B cell (primary cell): ENCODE results near the gene GDF9. TPM values are rescaled to one million over a fixed set of nuclear protein-coding genes. Genes with fewer than 3 reads are reported as not detected.

Experiments used
- ATAC-seq: fragments of 200-7000 bp; cut with Tn5 transposase; one replicate; pipeline ENCODE4 v1.10.0; 2021; ENCODE audit warnings: low read depth, mild to moderate bottlenecking, moderate number of reproducible peaks, moderate library complexity
- CTCF ChIA-PET: fragments of 350-600 bp; sonication (Branson Sonifier 250); formaldehyde crosslinking; loops from one replicate; lab custom pipeline; 2021; ENCODE audit warnings: antibody characterized with exemption, inconsistent platforms; lab: Charles Lee
- POLR2A ChIA-PET: fragments of 350-600 bp; sonication (Branson Sonifier 250); formaldehyde crosslinking; loops from one replicate; lab custom pipeline; 2021; ENCODE audit warnings: antibody characterized with exemption; lab: Charles Lee
- DNase-seq: peaks from one replicate; pipeline ENCODE4 v3.0.0; 2013
- H2AFZ ChIP-seq: 2 replicates; pipeline ENCODE4 v1.6.1; 2012; ENCODE audit warnings: mild to moderate bottlenecking, low read depth, low read length; ENCODE audit not compliant: insufficient read depth, poor library complexity, severe bottlenecking
- H3K27ac ChIP-seq, 2 donors: 1 replicate in 1 of 2; 2 replicates in 1 of 2; pipeline ENCODE4 v1.5.1; 2012 to 2013; ENCODE audit warnings: low read length in 2 of 2, mild to moderate bottlenecking in 2 of 2, moderate library complexity in 1 of 2
- H3K27me3 ChIP-seq, 4 experiments: fragments of 200-600 bp in 1 of 4; sonication (generic) in 1 of 4; replicated peaks in 1 of 4; 1 replicate in 2 of 4; 2 replicates in 2 of 4; pipeline versions ENCODE4 v1.6.1 to v1.7.0; 2013 to 2016; ENCODE audit warnings: low read length in 3 of 4, mild to moderate bottlenecking in 2 of 4, mixed read lengths in 1 of 4, moderate library complexity in 1 of 4; ENCODE audit not compliant: insufficient read depth in 4 of 4, control insufficient read depth in 3 of 4; ENCODE audit errors: control extremely low read depth in 1 of 4
- H3K36me3 ChIP-seq, 2 experiments: replicated peaks in 1 of 2; 1 replicate in 1 of 2; 2 replicates in 1 of 2; pipeline versions ENCODE4 v1.6.1 to v1.7.1; 2013; ENCODE audit warnings: low read length in 1 of 2; ENCODE audit not compliant: insufficient read depth in 2 of 2, control insufficient read depth in 1 of 2; ENCODE audit errors: control extremely low read depth in 1 of 2, extremely low read depth in 1 of 2
- H3K4me1 ChIP-seq, 2 donors: fragments of 200-600 bp in 1 of 2; sonication (generic) in 1 of 2; 1 replicate in 1 of 2; 2 replicates in 1 of 2; pipeline versions ENCODE4 v1.5.1 to v1.6.1; 2013 to 2017; ENCODE audit warnings: low read length in 2 of 2; ENCODE audit not compliant: control insufficient read depth in 2 of 2, insufficient read depth in 2 of 2
- H3K4me2 ChIP-seq: replicated peaks from 2 replicates; pipeline ENCODE3; 2012; ENCODE audit warnings: mild to moderate bottlenecking, low read depth, low read length; ENCODE audit not compliant: poor library complexity, severe bottlenecking
- H3K4me3 ChIP-seq, 5 experiments: fragments of 200-600 bp in 1 of 5; sonication (generic) in 1 of 5; 1 replicate in 3 of 5; 2 replicates in 2 of 5; pipeline versions ENCODE4 v1.5.1 to v1.7.0; 2011 to 2016; ENCODE audit warnings: low read length in 4 of 5, mild to moderate bottlenecking in 4 of 5, low read depth in 2 of 5, control low read depth in 1 of 5, moderate library complexity in 1 of 5; ENCODE audit not compliant: insufficient read depth in 1 of 5; ENCODE audit errors: control extremely low read depth in 1 of 5, extremely low read depth in 1 of 5
- H3K79me2 ChIP-seq: fragments of 200-600 bp; sonication (generic); one replicate; pipeline ENCODE4 v1.6.0; 2016; ENCODE audit warnings: low read length; ENCODE audit not compliant: control insufficient read depth, insufficient read depth
- H3K9ac ChIP-seq: fragments of 200-600 bp; sonication (generic); 2 replicates; pipeline ENCODE4 v1.6.1; 2017; ENCODE audit warnings: mild to moderate bottlenecking, low read length, moderate library complexity
- H3K9me3 ChIP-seq, 3 donors: one replicate each; pipeline versions ENCODE4 v1.6.1 to v1.7.1; 2013; ENCODE audit warnings: low read length in 2 of 3; ENCODE audit not compliant: control insufficient read depth in 2 of 3, insufficient read depth in 1 of 3; ENCODE audit errors: control extremely low read depth in 1 of 3
- H4K20me1 ChIP-seq: 2 replicates; pipeline ENCODE4 v1.6.0; 2012; ENCODE audit warnings: mild to moderate bottlenecking, low read length; ENCODE audit not compliant: insufficient read depth, control insufficient read depth, poor library complexity, severe bottlenecking
- H3K27ac Mint-ChIP-seq: one replicate; pipeline ENCODE4 v1.8.0; 2021; ENCODE audit warnings: mixed read lengths
- H3K27me3 Mint-ChIP-seq: one replicate; pipeline ENCODE4 v1.8.0; 2021; ENCODE audit warnings: mixed read lengths
- H3K4me1 Mint-ChIP-seq: one replicate; pipeline ENCODE4 v1.8.0; 2021; ENCODE audit warnings: mixed read lengths
- H3K4me3 Mint-ChIP-seq: one replicate; pipeline ENCODE4 v1.8.0; 2021; ENCODE audit warnings: mixed read lengths
- H3K9me3 Mint-ChIP-seq: one replicate; pipeline ENCODE4 v1.8.0; 2022; ENCODE audit warnings: mixed read lengths; ENCODE audit not compliant: insufficient read depth
- CTCF ChIP-seq: fragments of 200-600 bp; IDR thresholded peaks from one replicate; pipeline ENCODE4 v1.8.0; 2022; ENCODE audit warnings: antibody characterized with exemption, mild to moderate bottlenecking
- EZH2 ChIP-seq: IDR thresholded peaks from 2 replicates; pipeline ENCODE4 v1.6.1; 2012; ENCODE audit warnings: borderline replicate concordance, low read depth, mild to moderate bottlenecking, moderate library complexity, low read length; ENCODE audit not compliant: insufficient read depth, poor library complexity, severe bottlenecking
- WGBS: methylation state at CpG from one replicate; pipeline ENCODE4 v1.1.5; 2013; ENCODE audit warnings: missing lambda C conversion rate; ENCODE audit not compliant: insufficient coverage; 5-methylcytosine and 5-hydroxymethylcytosine counted together
- intact Hi-C: fragments of 100-400 bp; cut with micrococcal nuclease; formaldehyde crosslinking; loops from one replicate; pipeline ENCODE4 v1.10.0; 2022
- polyA plus RNA-seq: library from polyadenylated mRNA; depleted of rRNA; stranded (reverse); fragments of >200 nt; gene quantifications from 2 replicates; pipeline ENCODE4 v1.2.3, GENCODE V29; 2012
- total RNA-seq, 2 donors: library from RNA; stranded (reverse); fragments of 120-200 nt in 1 of 2; gene quantifications; 1 replicate in 1 of 2; 2 replicates in 1 of 2; pipeline versions ENCODE4 v1.2.3 to v1.2.4, GENCODE V29; 2013 to 2022

Gene GDF9
- total and polyA plus RNA-seq, 2 donors (not counting 1 experiment from before 2014, with no cell fraction given): 0.67 to 0.88 TPM

GRCh38 chr5:132838516-132839282, 27.6 kb downstream of the GDF9 start:
- Mint-ChIP-seq H3K9me3 (no peaks in the 10 kb centered on the region), H3K4me3 (no peak overlapping the region), H3K27ac (no peak overlapping the region), H3K4me1 (peaks cover 2% of the 10 kb centered on the region), H3K27me3 (no peaks in the 10 kb centered on the region)
- intact Hi-C loops: no loop called here
- H3K4me2 ChIP-seq: no peak overlapping the region
- no peaks in the 10 kb centered on the region for H3K36me3 ChIP-seq
- H3K27me3 ChIP-seq: no peaks in the 10 kb centered on the region
- no peak overlapping the region for H3K27ac ChIP-seq
- DNase-seq (no peak), ATAC-seq (no peak)
- 92% methylated on average over 1 of the region's 3 CpGs for WGBS
- H2AFZ ChIP-seq: no peak overlapping the region
- peaks cover 0 to 4% (median 0%) of the 10 kb centered on the region in 3 donors for H3K9me3 ChIP-seq
- TF ChIP-seq EZH2 (no peak), CTCF (no peak)
- H3K9ac ChIP-seq: no peak overlapping the region
- H4K20me1 ChIP-seq: no peaks in the 10 kb centered on the region
- CTCF ChIA-PET: no interaction called here
- POLR2A ChIA-PET: no interaction called here
- H3K4me1 ChIP-seq: no peaks in the 10 kb centered on the region
- no peaks in the 10 kb centered on the region for H3K79me2 ChIP-seq
- no peak overlapping the region for H3K4me3 ChIP-seq

- H3K36me3 ChIP-seq: no peaks in the 10 kb centered on the region
- H3K4me3 Mint-ChIP-seq: no peak overlapping the region
- no peaks in the 10 kb centered on the region for H3K27me3 ChIP-seq
- no peaks in the 10 kb centered on the region for H4K20me1 ChIP-seq
- H3K27me3 Mint-ChIP-seq: no peaks in the 10 kb centered on the region
- no peak overlapping the region for H3K4me3 ChIP-seq
- no peak overlapping the region for H3K27ac Mint-ChIP-seq
- no peak overlapping the region for H3K9ac ChIP-seq
- no peak overlapping the region for H3K27ac ChIP-seq
- H2AFZ ChIP-seq: no peak overlapping the region
- no peaks in the 10 kb centered on the region for H3K4me1 ChIP-seq
- no peak for ATAC-seq
- TF ChIP-seq EZH2: no peak
- no peak for TF ChIP-seq CTCF
- ChIA-PET POLR2A (no interaction called here), CTCF (interaction anchor here (1.8 kb wide), 1 partner anchor 9 kb away, joined by 4 read pairs; no protein-coding TSS in a partner anchor)
- no peaks in the 10 kb centered on the region for H3K9me3 Mint-ChIP-seq
- WGBS: 85% methylated on average over 2 of the region's 2 CpGs
- H3K79me2 ChIP-seq: no peaks in the 10 kb centered on the region
- no peak for DNase-seq
- peaks cover 2% of the 10 kb centered on the region for H3K4me1 Mint-ChIP-seq
- intact Hi-C loops: no loop called here
- H3K4me2 ChIP-seq: no peak overlapping the region
- H3K9me3 ChIP-seq: peaks cover 0 to 4% (median 0%) of the 10 kb centered on the region in 3 donors
Measured at GRCh38 chr5:132837868-132838267, 28.4 kb downstream of the GDF9 start.
